ENCODE results near the gene KRTAP12-3.

KRTAP12-3 gene

DNA sequence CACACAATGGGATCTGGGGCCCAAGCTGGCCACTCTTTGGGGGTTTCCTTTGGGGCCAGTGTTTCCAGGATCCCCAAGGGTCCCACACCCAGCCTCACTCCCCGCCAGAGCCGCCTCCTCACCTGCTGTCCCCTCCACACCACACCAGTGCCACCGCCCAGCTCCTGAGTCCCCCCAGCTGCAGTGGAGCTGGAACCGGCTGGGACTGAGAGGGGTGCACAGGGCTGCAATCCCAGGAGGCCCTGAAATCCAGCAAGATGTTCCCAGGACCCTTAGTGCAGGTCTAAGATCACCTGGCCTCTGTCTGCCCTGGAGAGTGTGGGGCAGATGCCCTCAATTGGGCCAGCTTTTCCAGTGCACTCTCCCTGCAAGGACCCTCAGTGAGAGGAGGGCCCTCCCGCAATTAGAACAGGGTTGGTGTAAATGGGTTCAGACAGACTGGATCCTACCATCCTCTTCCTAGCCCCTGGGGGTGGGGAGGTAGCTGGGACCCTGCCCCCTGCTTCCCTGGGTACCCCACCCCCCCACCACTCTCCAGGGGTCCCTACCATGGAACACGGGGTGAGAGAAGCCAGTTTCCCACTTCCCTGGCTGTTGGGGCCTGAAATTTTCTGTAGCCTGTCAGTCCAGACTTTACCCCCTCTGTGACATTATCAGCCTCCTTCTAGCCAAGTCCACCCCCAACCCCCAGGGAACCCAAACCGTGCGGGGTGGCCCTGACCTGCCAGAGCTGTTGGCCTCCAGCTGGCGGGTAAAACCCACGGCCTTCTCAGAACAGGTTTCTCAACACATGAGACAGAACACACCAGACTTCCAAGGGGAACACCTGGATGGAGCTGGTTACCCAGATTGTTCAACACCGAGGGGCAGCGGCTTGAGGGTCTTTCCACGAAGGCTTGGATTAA is 46.3 kb downstream of the KRTAP12-3 start:
- DNase-seq = no peak

- DNase-seq = no peak
Observed at GRCh38 chr21:44704636-44705001, 46.9 kb downstream of the KRTAP12-3 start.

DNA sequence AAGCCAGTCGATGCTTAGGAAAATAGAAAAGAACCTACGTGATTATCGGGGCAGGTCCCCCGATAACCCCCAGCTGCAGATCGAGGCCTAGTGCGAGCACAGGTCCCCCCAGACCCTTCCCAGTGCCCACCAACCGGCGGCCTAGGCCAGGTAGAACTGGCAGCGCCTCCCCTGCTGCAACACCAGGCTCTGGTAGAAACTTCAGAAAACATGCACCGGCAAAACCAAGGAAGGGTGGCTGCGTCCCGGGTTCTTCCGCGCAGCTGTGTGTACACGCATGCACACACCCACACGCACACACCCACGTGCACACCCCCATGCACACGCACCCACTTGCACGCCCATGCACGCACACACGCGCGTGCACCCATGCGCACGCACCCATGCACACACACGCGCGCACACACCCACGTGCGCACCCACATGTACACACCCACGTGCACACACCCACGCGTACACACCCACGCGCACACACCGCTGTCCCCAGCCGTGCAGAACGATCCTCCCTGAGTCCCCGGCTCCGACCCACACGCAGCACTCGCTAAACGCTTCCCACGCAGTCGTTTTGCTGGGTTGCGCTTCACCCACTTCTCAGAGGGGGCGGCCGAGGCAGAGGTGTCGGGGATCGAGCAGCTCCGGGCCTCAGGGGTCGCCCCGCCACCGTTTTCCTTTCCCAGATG is 48.4 kb downstream of the KRTAP12-3 start:
- DNase-seq = no peak

GRCh38 chr21:44706706-44707581 is 49.2 kb downstream of the KRTAP12-3 start:
- DNase-seq = no peak
